ENCODE measurements around the gene MLANA. TPM values are rescaled to one million over a fixed set of nuclear protein-coding genes. Genes with fewer than 3 reads are reported as not detected.
"Not testable (repeated sequence)": the region's sequence is repeated elsewhere in the genome, so short reads cannot be mapped to it uniquely, and the experiment has no call there.

The MLANA gene
- total and polyA plus RNA-seq, 7 donors = not detected

DNA sequence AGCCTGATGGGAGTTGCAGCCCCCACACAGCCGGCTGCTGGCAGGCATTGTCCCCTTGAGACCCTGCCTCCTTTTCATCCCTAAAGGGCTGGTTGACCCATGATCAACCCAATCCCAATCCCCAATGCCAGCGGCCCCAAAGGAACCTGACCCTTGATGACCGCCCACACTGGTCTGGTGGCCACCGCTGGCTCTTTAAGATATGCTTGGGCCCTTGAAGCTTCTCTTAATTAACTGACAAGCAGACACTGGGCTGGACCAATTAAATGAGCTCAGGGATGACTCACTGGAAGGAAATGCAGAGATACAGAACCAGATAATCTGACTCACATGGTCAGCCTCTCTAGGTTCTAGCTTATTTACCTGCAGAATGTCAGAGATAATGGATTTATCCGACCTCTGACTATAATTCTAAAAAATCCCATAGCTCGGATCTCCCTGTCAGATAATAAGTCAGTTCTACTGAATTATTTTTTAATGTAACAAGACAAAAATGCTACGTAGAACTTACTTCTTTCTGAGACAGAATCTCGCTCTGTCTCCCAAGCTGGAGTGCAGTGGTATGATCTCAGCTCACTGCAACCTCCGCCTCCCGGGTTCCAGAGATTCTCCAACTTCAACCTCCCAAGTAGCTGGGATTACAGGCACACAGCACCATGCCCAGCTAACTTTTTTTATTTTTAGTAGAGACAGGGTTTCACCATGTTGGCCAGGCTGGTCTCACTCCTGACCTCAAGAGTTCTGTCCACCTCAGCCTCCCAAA is 11.1 kb upstream of the MLANA start:
- intact Hi-C loops (cut with DNase I) = loop anchor here (5.0 to 10.0 kb wide), 2 partner anchors 333 to 425 kb away; no protein-coding TSS in a partner anchor
- DNase-seq = no peak

DNA sequence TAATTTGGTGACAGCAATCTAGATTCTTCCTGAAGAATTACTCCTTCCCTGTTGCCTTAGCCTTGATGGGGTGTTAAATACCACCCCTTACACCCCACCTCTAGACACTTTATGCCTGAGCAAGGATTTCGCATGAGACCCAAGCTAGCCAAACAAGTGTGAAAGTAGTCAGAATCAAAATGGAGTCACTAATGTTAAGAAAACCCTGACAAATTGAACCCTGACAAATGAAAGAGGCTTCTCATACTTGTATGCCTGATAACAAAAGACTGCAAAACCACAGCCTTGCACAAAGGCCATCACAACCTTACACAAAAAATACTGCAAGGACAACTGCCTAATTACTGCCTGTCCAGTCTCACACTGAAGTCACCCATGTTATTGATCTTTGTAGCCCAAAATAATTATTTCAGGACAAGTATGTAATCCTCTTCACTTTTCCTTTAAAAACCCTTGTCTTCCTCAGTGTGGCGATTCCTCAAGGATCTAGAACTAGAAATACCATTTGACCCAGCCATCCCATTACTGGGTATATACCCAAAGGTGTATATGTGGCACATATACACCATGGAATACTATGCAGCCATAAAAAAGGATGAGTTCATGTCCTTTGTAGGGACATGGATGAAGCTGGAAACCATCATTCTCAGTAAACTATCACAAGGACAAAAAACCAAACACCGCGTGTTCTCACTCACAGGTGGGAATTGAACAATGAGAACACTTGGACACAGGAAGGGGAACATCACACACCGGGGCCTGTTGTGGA is 8.3 kb upstream of the MLANA start:
- not testable (repeated sequence) for H3K4me1 ChIP-seq, H3K9me3 ChIP-seq, H3K36me3 ChIP-seq, H3K27ac ChIP-seq, H3K4me3 ChIP-seq, DNase-seq, H3K27me3 ChIP-seq
- 99% methylated on average over 5 of the region's 5 CpGs for WGBS, 2 donors
- intact Hi-C loops (cut with DNase I) = loop anchor here (5.0 to 10.0 kb wide), 2 partner anchors 330 to 422 kb away; no protein-coding TSS in a partner anchor

More for the DNA sequence above, 11.1 kb upstream of the MLANA start:
- H3K9me3 ChIP-seq = no peaks in the 10 kb centered on the region
- H3K4me1 ChIP-seq = no peaks in the 10 kb centered on the region
- no peak for TF ChIP-seq EP300 (IDR thresholded peaks at IDR 0.05)
- TF ChIP-seq, protein P1, sequence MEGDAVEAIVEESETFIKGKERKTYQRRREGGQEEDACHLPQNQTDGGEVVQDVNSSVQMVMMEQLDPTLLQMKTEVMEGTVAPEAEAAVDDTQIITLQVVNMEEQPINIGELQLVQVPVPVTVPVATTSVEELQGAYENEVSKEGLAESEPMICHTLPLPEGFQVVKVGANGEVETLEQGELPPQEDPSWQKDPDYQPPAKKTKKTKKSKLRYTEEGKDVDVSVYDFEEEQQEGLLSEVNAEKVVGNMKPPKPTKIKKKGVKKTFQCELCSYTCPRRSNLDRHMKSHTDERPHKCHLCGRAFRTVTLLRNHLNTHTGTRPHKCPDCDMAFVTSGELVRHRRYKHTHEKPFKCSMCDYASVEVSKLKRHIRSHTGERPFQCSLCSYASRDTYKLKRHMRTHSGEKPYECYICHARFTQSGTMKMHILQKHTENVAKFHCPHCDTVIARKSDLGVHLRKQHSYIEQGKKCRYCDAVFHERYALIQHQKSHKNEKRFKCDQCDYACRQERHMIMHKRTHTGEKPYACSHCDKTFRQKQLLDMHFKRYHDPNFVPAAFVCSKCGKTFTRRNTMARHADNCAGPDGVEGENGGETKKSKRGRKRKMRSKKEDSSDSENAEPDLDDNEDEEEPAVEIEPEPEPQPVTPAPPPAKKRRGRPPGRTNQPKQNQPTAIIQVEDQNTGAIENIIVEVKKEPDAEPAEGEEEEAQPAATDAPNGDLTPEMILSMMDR (IDR thresholded peaks at IDR 0.05) = no peak
- no peak for TF ChIP-seq POLR2A (IDR thresholded peaks at IDR 0.05)
- TF ChIP-seq POLR2AphosphoS5 (IDR thresholded peaks at IDR 0.05) = no peak
- no peak overlapping the region for H3K27ac ChIP-seq
- H3K36me3 ChIP-seq = peaks cover 0 to 6% (median 0%) of the 10 kb centered on the region in 4 donors
- no peak overlapping the region for H3K4me3 ChIP-seq
- H3K27me3 ChIP-seq = no peaks in the 10 kb centered on the region
- 91 to 92% methylated on average over 10 of the region's 10 CpGs for WGBS, 2 donors

DNA sequence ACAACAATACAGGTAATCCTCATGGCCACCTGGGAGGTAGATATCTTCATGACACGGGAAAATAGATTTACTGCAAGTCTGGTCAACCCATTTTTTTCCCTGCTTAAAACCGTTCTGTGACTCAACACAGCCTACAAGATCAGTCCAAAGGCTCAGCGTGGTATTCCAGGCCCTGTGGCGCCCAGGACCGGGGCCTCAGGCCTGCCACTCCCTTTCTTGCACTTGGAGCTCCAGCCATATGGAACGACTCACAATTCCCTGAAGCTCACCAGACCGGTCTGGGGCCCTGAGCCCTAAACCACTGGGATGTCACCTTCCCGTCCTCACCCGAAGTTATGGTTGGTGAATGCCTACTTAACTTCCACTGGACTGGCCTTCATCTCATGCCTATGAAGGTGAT is 6.5 kb upstream of the MLANA start:
- no peak overlapping the region for H3K4me3 ChIP-seq
- no peak for DNase-seq
- no peaks in the 10 kb centered on the region for H3K4me1 ChIP-seq
- no peaks in the 10 kb centered on the region for H3K9me3 ChIP-seq
- intact Hi-C loops (cut with DNase I) = loop anchor here (5.0 to 10.0 kb wide), 2 partner anchors 328 to 421 kb away; no protein-coding TSS in a partner anchor
- TF ChIP-seq POLR2A (IDR thresholded peaks at IDR 0.05) = no peak
- TF ChIP-seq POLR2AphosphoS5 (IDR thresholded peaks at IDR 0.05) = no peak
- TF ChIP-seq EP300 (IDR thresholded peaks at IDR 0.05) = no peak
- TF ChIP-seq, protein P1 (IDR thresholded peaks at IDR 0.05) = no peak
- no peak overlapping the region for H3K27ac ChIP-seq
- 51 to 67% methylated on average over 9 of the region's 9 CpGs for WGBS, 2 donors
- H3K36me3 ChIP-seq = no peaks in the 10 kb centered on the region
- H3K27me3 ChIP-seq = no peaks in the 10 kb centered on the region

DNA sequence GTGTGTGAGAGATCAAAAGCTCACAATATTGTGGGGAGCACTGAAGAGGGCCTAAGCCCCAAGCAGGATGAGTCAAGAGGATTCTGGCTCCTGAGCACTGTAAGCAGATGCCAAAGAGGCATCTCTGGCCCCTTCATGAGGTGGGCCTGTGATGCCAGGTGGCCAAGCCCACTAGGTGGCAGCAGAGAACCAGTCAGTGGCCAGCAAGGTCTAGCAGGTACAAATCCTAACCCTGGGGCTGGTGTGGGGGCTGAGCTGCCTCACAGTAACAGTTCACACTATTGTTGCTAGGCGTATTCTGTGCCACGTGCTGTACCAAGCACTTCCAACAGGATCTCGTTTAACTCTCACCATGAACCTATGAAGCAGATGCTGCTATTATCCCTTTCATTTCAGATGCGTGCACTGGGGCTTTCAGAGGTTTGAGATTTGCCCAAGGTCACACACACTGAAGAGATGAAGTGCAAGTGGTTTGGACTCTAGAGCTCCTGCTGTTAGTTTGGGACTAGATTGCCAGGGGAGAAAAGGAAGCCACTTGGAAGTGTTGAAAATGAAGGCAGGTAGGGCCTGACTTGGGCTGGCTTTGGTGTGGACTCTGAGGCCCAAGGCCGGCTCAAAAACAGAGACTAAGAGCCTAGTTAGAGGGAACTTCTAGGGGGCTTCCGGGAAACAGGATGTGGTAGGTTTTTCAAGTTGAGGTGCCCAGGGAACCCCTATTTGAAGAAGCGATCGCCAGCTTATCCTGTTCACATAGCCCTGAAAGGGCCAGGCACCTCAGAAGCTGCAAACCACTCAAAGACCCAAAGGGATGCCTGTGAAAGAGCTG is 4.4 kb upstream of the MLANA start:
- Histone ChIP-seq H3K4me1 (no peaks in the 10 kb centered on the region), H3K9me3 (no peaks in the 10 kb centered on the region), H3K27ac (no peak overlapping the region), H3K36me3 (no peaks in the 10 kb centered on the region), H3K27me3 (no peaks in the 10 kb centered on the region), H3K4me3 (no peak overlapping the region)
- WGBS, 2 donors = 58 to 59% methylated on average over 8 of the region's 8 CpGs
- peak; percentile 70 for DNase-seq
- TF ChIP-seq, protein P1 (IDR thresholded peaks at IDR 0.05) = peak; percentile 35 to 89 (median 58)
- TF ChIP-seq EP300 (IDR thresholded peaks at IDR 0.05) (no peak), POLR2AphosphoS5 (IDR thresholded peaks at IDR 0.05) (no peak)
- intact Hi-C loops (cut with DNase I) = loop anchor here (2.0 to 10.0 kb wide), 2 partner anchors 168 to 418 kb away; no protein-coding TSS in a partner anchor

Measured in sigmoid colon (tissue), 7 donors.